ENCODE measurements around the gene UNK.

DNA sequence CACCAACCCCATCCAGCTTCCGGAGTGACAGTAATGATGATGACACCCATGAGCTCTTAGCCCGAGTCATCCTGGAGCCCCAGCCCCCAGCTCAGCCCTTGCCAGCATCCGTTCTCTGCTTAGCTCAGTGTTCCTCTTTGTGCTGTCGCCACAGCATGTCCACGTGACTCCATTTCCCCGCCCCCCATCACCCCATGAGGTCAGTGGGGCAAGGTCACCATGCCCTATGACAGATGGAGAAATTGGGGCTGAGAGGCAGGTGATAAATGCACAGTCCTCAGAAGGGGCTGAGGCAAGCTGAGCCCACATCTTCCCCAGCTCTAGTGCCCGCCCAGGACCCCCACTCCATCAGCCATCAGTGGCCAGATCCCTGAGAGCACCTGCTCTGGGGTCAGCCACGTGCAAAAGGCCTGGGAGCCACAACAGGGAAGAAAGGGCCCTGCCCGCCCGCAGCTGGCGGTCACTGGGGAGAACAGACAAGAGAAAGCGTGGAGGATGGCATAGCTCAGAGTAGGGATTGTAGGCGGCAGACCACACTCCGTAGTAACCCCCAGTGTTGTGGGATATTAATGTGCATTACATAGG, 46.3 kb upstream of the UNK start:
- TF ChIP-seq POLR2A (IDR thresholded peaks at IDR 0.05) (no peak), POLR2AphosphoS5 (IDR thresholded peaks at IDR 0.05) (peak; percentile 31 to 44)
- TF ChIP-seq, protein P1, sequence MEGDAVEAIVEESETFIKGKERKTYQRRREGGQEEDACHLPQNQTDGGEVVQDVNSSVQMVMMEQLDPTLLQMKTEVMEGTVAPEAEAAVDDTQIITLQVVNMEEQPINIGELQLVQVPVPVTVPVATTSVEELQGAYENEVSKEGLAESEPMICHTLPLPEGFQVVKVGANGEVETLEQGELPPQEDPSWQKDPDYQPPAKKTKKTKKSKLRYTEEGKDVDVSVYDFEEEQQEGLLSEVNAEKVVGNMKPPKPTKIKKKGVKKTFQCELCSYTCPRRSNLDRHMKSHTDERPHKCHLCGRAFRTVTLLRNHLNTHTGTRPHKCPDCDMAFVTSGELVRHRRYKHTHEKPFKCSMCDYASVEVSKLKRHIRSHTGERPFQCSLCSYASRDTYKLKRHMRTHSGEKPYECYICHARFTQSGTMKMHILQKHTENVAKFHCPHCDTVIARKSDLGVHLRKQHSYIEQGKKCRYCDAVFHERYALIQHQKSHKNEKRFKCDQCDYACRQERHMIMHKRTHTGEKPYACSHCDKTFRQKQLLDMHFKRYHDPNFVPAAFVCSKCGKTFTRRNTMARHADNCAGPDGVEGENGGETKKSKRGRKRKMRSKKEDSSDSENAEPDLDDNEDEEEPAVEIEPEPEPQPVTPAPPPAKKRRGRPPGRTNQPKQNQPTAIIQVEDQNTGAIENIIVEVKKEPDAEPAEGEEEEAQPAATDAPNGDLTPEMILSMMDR (IDR thresholded peaks at IDR 0.05) = no peak

All from upper lobe of left lung (tissue), 4 donors.